GM12865 (cell line): Measurements from ENCODE around the gene SLC1A7.

Experiments used
- DNase-seq: peaks from one replicate; pipeline ENCODE4 v3.0.0; 2010; ENCODE audit warnings: low read depth
- H3K4me3 ChIP-seq: 2 replicates; pipeline ENCODE4 v1.5.1; 2011; ENCODE audit warnings: mild to moderate bottlenecking, low read depth, low read length, control low read depth
- CTCF ChIP-seq: IDR thresholded peaks from 2 replicates; pipeline ENCODE4 v1.5.1; 2011; ENCODE audit warnings: low read length, control low read depth, low read depth, inconsistent platforms; ENCODE audit not compliant: insufficient read depth; ENCODE audit errors: missing control alignments

SLC1A7 gene

GRCh38 chr1:53125623-53126360 lies 16.6 kb downstream of the SLC1A7 start:
- DNase-seq = no peak
- TF ChIP-seq CTCF = no peak

GRCh38 chr1:53125122-53125521 lies 17.3 kb downstream of the SLC1A7 start:
- no peak overlapping the region for H3K4me3 ChIP-seq
- DNase-seq = no peak
- TF ChIP-seq CTCF = no peak

More at GRCh38 chr1:53125623-53126360, 16.6 kb downstream of the SLC1A7 start:
- H3K4me3 ChIP-seq = no peak overlapping the region

GRCh38 chr1:53123453-53124140 lies 18.8 kb downstream of the SLC1A7 start:
- DNase-seq = no peak
- no peak overlapping the region for H3K4me3 ChIP-seq
- no peak for TF ChIP-seq CTCF

GRCh38 chr1:53122961-53123413 lies 19.5 kb downstream of the SLC1A7 start:
- no peak for DNase-seq
- no peak overlapping the region for H3K4me3 ChIP-seq
- no peak for TF ChIP-seq CTCF

- no peak for TF ChIP-seq CTCF
- no peak overlapping the region for H3K4me3 ChIP-seq
- no peak for DNase-seq
These were observed 20.1 kb downstream of the SLC1A7 start for GRCh38 chr1:53122201-53122885.

- no peak overlapping the region for H3K4me3 ChIP-seq
- TF ChIP-seq CTCF = no peak
- no peak for DNase-seq
These were observed 20.9 kb downstream of the SLC1A7 start for GRCh38 chr1:53121319-53122172.
